Neuronal stem cell (in vitro differentiated cells): ENCODE measurements around the gene GNG3.

Source experiments
- DNase-seq: peaks from one replicate; pipeline ENCODE4 v3.0.0-alpha.2; 2013; ENCODE audit warnings: low spot score
- H2AFZ ChIP-seq: one replicate; pipeline ENCODE4 v1.6.1; 2013; ENCODE audit warnings: mild to moderate bottlenecking, low read length, inconsistent platforms
- H2AK5ac ChIP-seq: 2 replicates; pipeline ENCODE4 v1.6.1; 2013; ENCODE audit warnings: low read depth, mild to moderate bottlenecking, inconsistent platforms, low read length, moderate library complexity, mixed read lengths
- H2BK120ac ChIP-seq: 2 replicates; pipeline ENCODE4 v1.6.1; 2013; ENCODE audit warnings: low read depth, mild to moderate bottlenecking, inconsistent platforms, low read length, moderate library complexity, mixed read lengths
- H2BK12ac ChIP-seq: one replicate; pipeline ENCODE4 v1.6.1; 2013; ENCODE audit warnings: low read length, inconsistent platforms
- H2BK15ac ChIP-seq: 2 replicates; pipeline ENCODE4 v1.6.1; 2013; ENCODE audit warnings: mild to moderate bottlenecking, low read length, inconsistent platforms, mixed read lengths
- H2BK5ac ChIP-seq: one replicate; pipeline ENCODE4 v1.6.1; 2013; ENCODE audit warnings: inconsistent platforms, mild to moderate bottlenecking, low read length, moderate library complexity
- H3K14ac ChIP-seq: one replicate; pipeline ENCODE4 v1.6.1; 2013; ENCODE audit warnings: low read length, inconsistent platforms
- H3K18ac ChIP-seq: 2 replicates; pipeline ENCODE4 v1.6.1; 2013; ENCODE audit warnings: low read length, inconsistent platforms
- H3K23ac ChIP-seq: 2 replicates; pipeline ENCODE4 v1.6.1; 2013; ENCODE audit warnings: low read depth, mild to moderate bottlenecking, mixed read lengths, low read length, inconsistent platforms; ENCODE audit not compliant: poor library complexity
- H3K27ac ChIP-seq: replicated peaks from 3 replicates; pipeline ENCODE4 v1.5.1; 2013; ENCODE audit warnings: low read length, inconsistent platforms
- H3K27me3 ChIP-seq, 3 experiments: 2 replicates each; pipeline ENCODE4 v1.6.1; 2013; ENCODE audit warnings: low read length in 3 of 3, mild to moderate bottlenecking in 2 of 3, inconsistent platforms in 1 of 3, low read depth in 1 of 3, mixed read lengths in 1 of 3, moderate library complexity in 1 of 3; ENCODE audit not compliant: control insufficient read depth in 3 of 3, insufficient read depth in 3 of 3
- H3K36me3 ChIP-seq, 2 donors: replicated peaks in 1 of 2; 2 replicates each; pipeline ENCODE4 v1.6.1; 2013; ENCODE audit warnings: low read length in 2 of 2; ENCODE audit not compliant: control insufficient read depth in 2 of 2, insufficient read depth in 2 of 2
- H3K4ac ChIP-seq: 2 replicates; pipeline ENCODE4 v1.6.1; 2013; ENCODE audit warnings: inconsistent platforms, mild to moderate bottlenecking, low read length, moderate library complexity
- H3K4me1 ChIP-seq, 2 donors: 1 replicate in 1 of 2; 2 replicates in 1 of 2; pipeline ENCODE4 v1.6.1; 2013; ENCODE audit warnings: low read length in 2 of 2, low read depth in 1 of 2; ENCODE audit not compliant: control insufficient read depth in 2 of 2, insufficient read depth in 1 of 2
- H3K4me2 ChIP-seq: one replicate; pipeline ENCODE4 v1.6.1; 2013; ENCODE audit warnings: mild to moderate bottlenecking, low read length, inconsistent platforms; ENCODE audit not compliant: insufficient read depth, poor library complexity, severe bottlenecking
- H3K4me3 ChIP-seq, 2 donors: 2 replicates each; pipeline ENCODE4 v1.5.1; 2013; ENCODE audit warnings: low read length in 2 of 2, mild to moderate bottlenecking in 2 of 2, inconsistent platforms in 1 of 2, moderate library complexity in 1 of 2
- H3K79me1 ChIP-seq: one replicate; pipeline ENCODE4 v1.6.1; 2013; ENCODE audit warnings: low read depth, mild to moderate bottlenecking, inconsistent platforms, low read length, moderate library complexity
- H3K9ac ChIP-seq: one replicate; pipeline ENCODE4 v1.6.1; 2013; ENCODE audit warnings: mild to moderate bottlenecking, low read depth, low read length, inconsistent platforms; ENCODE audit not compliant: poor library complexity
- H3K9me3 ChIP-seq, 2 donors: replicated peaks in 1 of 2; 2 replicates each; pipeline versions ENCODE3 to v1.6.1; 2013; ENCODE audit warnings: low read length in 2 of 2, mild to moderate bottlenecking in 2 of 2, inconsistent platforms in 1 of 2, low read depth in 1 of 2, mixed read lengths in 1 of 2, moderate library complexity in 1 of 2; ENCODE audit not compliant: control insufficient read depth in 2 of 2, insufficient read depth in 1 of 2
- H4K8ac ChIP-seq: one replicate; pipeline ENCODE4 v1.6.1; 2013; ENCODE audit warnings: low read depth, mild to moderate bottlenecking, inconsistent platforms, low read length, moderate library complexity
- H4K91ac ChIP-seq: one replicate; pipeline ENCODE4 v1.6.1; 2013; ENCODE audit warnings: low read length, low read depth, mild to moderate bottlenecking, inconsistent platforms; ENCODE audit not compliant: poor library complexity
- WGBS, 2 donors: extraction: QIAGEN DNeasy Blood & Tissue Kit; methylation state at CpG; one replicate each; pipeline ENCODE4 v1.1.7; 2013; ENCODE audit warnings: missing lambda C conversion rate in 2 of 2, mixed read lengths in 1 of 2; ENCODE audit not compliant: insufficient read length in 2 of 2, insufficient replicate concordance in 1 of 2; ENCODE audit errors: extremely low coverage in 2 of 2; 5-methylcytosine and 5-hydroxymethylcytosine counted together

The GNG3 gene

DNA sequence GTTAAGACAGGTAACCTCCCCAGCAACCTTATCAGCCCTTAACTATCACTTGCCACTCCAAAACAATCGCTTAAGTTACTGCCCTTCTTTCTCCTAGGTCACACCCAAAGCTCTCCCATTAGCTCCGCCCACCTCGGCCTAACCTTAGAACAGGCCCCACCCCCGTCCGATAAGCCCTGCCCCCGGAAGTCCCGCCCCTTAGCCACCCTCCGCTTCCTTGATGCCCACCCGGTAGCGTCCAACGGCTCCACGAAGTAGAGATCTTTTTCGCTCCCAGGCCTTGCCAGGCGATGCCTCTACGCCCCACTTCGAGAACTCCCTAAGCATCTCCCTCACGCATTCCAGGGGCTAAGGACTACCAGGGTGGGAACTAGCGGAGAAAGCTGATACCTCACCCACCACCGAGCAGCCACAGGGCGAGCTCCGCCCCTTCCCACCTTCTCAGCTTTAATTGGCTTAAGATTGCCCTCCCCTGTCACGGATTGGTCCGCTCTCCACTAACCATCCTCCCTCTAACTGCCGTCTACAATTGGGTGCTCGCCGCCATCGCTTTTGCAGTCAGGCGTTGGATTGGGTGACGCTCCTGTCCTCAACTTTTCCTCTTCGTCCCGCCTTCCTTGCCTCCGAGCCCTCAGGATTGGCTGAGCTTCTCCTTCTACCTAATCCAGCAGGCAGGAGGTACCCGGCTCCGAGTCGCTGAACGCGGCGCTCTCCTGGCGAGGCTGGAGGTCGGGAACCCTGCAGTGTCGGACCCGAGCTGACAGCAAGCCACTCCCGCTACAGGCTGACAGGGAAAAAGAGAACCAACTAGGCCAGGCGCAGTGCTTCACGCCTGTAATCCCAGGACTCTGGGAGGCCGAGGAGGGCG is 46.5 kb downstream of the GNG3 start, which contains the start of gene ZBTB3:
Gene ZBTB3 (minus strand): TSS at position 425 of the 868 bp plus-strand sequence. CDS start 496 bp downstream, outside the sequence.
- peak within 1 kb of the TSS; percentile 76 to 96 for H3K4me3 ChIP-seq
- peak within 1 kb of the TSS; percentile 44 for H3K23ac ChIP-seq
- H2BK120ac ChIP-seq = no peak within 1 kb of the TSS
- WGBS, 2 donors = no CpG with 5 or more reads among the region's 47 CpGs
- H3K27me3 ChIP-seq = no peaks in the 10 kb centered on the region
- peaks cover 4 to 5% of the 10 kb centered on the region in 2 donors for H3K4me1 ChIP-seq
- peak within 1 kb of the TSS; percentile 83 for H3K27ac ChIP-seq
- peak within 1 kb of the TSS; percentile 91 for H3K9ac ChIP-seq
- no peak within 1 kb of the TSS for H2BK12ac ChIP-seq
- H3K9me3 ChIP-seq = no peaks in the 10 kb centered on the region
- peaks cover 11% of the 10 kb centered on the region for H3K79me1 ChIP-seq
- no peak within 1 kb of the TSS for H4K91ac ChIP-seq
- peak within 1 kb of the TSS; percentile 31 for H2BK5ac ChIP-seq
- peak within 1 kb of the TSS; percentile 92 for H2AFZ ChIP-seq
- peak within 1 kb of the TSS; percentile 52 for H3K4me2 ChIP-seq
- no peak within 1 kb of the TSS for H3K4ac ChIP-seq
- no peak within 1 kb of the TSS for H4K8ac ChIP-seq
- H2AK5ac ChIP-seq = peak within 1 kb of the TSS; percentile 53
- peaks cover 12 to 20% of the 10 kb centered on the region in 2 donors for H3K36me3 ChIP-seq
- peak within 1 kb of the TSS; percentile 97 for H3K18ac ChIP-seq
- DNase-seq = peak; percentile 98
- no peak within 1 kb of the TSS for H3K14ac ChIP-seq
- no peak within 1 kb of the TSS for H2BK15ac ChIP-seq

GRCh38 chr11:62755086-62755615 is 47.7 kb downstream of the GNG3 start:
- Histone ChIP-seq H3K9me3 (no peaks in the 10 kb centered on the region), H2BK12ac (no peak overlapping the region), H3K36me3 (peaks cover 12 to 16% of the 10 kb centered on the region in 2 donors), H2AK5ac (peak overlapping the region; percentile 6), H3K14ac (no peak overlapping the region), H3K9ac (no peak overlapping the region), H2BK15ac (no peak overlapping the region), H3K4me2 (no peak overlapping the region), H4K91ac (no peak overlapping the region), H2BK5ac (no peak overlapping the region), H3K27ac (no peak overlapping the region), H3K27me3 (no peaks in the 10 kb centered on the region), H3K4ac (no peak overlapping the region), H3K4me3 (no peak overlapping the region), H3K18ac (no peak overlapping the region), H3K23ac (no peak overlapping the region), H2BK120ac (no peak overlapping the region), H2AFZ (no peak overlapping the region), H3K79me1 (peaks cover 11% of the 10 kb centered on the region), H4K8ac (no peak overlapping the region), H3K4me1 (peaks cover 4 to 5% of the 10 kb centered on the region in 2 donors)
- WGBS, 2 donors = no CpG with 5 or more reads among the region's 10 CpGs
- DNase-seq = no peak

- no peak for DNase-seq
These were observed 50.6 kb downstream of the GNG3 start for GRCh38 chr11:62757846-62758788.

More at GRCh38 chr11:62757846-62758788, 50.6 kb downstream of the GNG3 start:
- Histone ChIP-seq H3K27me3 (no peaks in the 10 kb centered on the region), H3K27ac (no peak overlapping the region), H3K9me3 (no peaks in the 10 kb centered on the region), H2BK15ac (no peak overlapping the region), H3K18ac (no peak overlapping the region), H2BK5ac (no peak overlapping the region), H4K91ac (no peak overlapping the region), H3K4me1 (peaks cover 7 to 13% of the 10 kb centered on the region in 2 donors), H3K79me1 (peaks cover 1% of the 10 kb centered on the region), H2BK12ac (peak overlapping the region; percentile 31), H3K14ac (no peak overlapping the region), H3K23ac (no peak overlapping the region), H3K4me3 (no peak overlapping the region), H3K36me3 (peaks cover 3 to 11% of the 10 kb centered on the region in 2 donors), H3K9ac (no peak overlapping the region), H4K8ac (no peak overlapping the region), H3K4me2 (no peak overlapping the region), H2AFZ (peak overlapping the region; percentile 71), H2BK120ac (no peak overlapping the region), H2AK5ac (no peak overlapping the region), H3K4ac (no peak overlapping the region)
- WGBS, 2 donors = no CpG with 5 or more reads among the region's 9 CpGs
